Kidney (tissue), 14 donors: ENCODE results near the gene WDR4. TPM values are rescaled to one million over a fixed set of nuclear protein-coding genes. Genes with fewer than 3 reads are reported as not detected.

Experiments used
- DNase-seq, 5 donors: peaks; one replicate each; pipeline ENCODE4 v3.0.0-alpha.2; 2013 to 2020
- FAIRE-seq: peaks from 2 replicates; lab custom pipeline; 2012; peaks lifted over from hg19 to GRCh38; lab: Jason Lieb, UNC
- H3K27ac ChIP-seq, 2 donors: one replicate each; pipeline ENCODE4 v1.7.0; 2013; ENCODE audit warnings: low read depth in 2 of 2, low read length in 2 of 2, inconsistent platforms in 1 of 2
- H3K27me3 ChIP-seq: one replicate; pipeline ENCODE4 v1.7.1; 2013; ENCODE audit warnings: low read length, inconsistent platforms; ENCODE audit not compliant: control insufficient read depth, insufficient read depth
- H3K36me3 ChIP-seq, 3 donors: one replicate each; pipeline versions ENCODE4 v1.7.0 to v1.7.1; 2013; ENCODE audit warnings: low read length in 3 of 3, control low read depth in 1 of 3, inconsistent platforms in 1 of 3; ENCODE audit not compliant: insufficient read depth in 3 of 3, control insufficient read depth in 2 of 3
- H3K4me1 ChIP-seq, 3 donors: one replicate each; pipeline versions ENCODE4 v1.7.0 to v1.7.1; 2013; ENCODE audit warnings: low read length in 3 of 3, inconsistent platforms in 1 of 3, low read depth in 1 of 3; ENCODE audit not compliant: control insufficient read depth in 2 of 3, insufficient read depth in 2 of 3
- H3K4me3 ChIP-seq, 3 donors: one replicate each; pipeline versions ENCODE4 v1.7.0 to v1.8.1; 2013; ENCODE audit warnings: low read length in 3 of 3, control low read depth in 1 of 3, inconsistent platforms in 1 of 3
- H3K9ac ChIP-seq, 3 donors: one replicate each; pipeline versions ENCODE4 v1.7.0 to v1.7.1; 2013; ENCODE audit warnings: low read length in 3 of 3, control low read depth in 1 of 3, inconsistent platforms in 1 of 3
- H3K9me3 ChIP-seq, 3 donors: one replicate each; pipeline versions ENCODE4 v1.7.0 to v1.7.1; 2013; ENCODE audit warnings: low read length in 3 of 3, control low read depth in 1 of 3, inconsistent platforms in 1 of 3; ENCODE audit not compliant: control insufficient read depth in 2 of 3, insufficient read depth in 1 of 3
- intact Hi-C: fragments of 100-400 bp; cut with DNase I; formaldehyde crosslinking; loops from one replicate; pipeline ENCODE4 v1.11.1; 2022
- polyA plus RNA-seq: library from polyadenylated mRNA; stranded (reverse); fragments of 350-450 nt; fragmentation: Illumina TruSeq; extraction: RNeasy Lipid Tissue Mini Kit (QIAGEN cat#74804); gene quantifications from one replicate; pipeline ENCODE4 v1.2.3, GENCODE V29; 2014; ENCODE audit warnings: low read depth, low replicate concordance; ENCODE audit not compliant: insufficient read depth
- total RNA-seq: library from RNA; stranded (reverse); fragmentation: NEBNext Ultra II Directional; extraction: Animal tissue kit (Norgen Biotek cat#: 25700); gene quantifications from one replicate; pipeline ENCODE4 v1.2.1, GENCODE V29; 2021
- TF ChIP-seq, protein P1 (sequence below): IDR thresholded peaks from 3 replicates; pipeline ENCODE4 v1.5.1; 2012; ENCODE audit warnings: mild to moderate bottlenecking, moderate library complexity, borderline replicate concordance; ENCODE audit not compliant: insufficient read depth; ENCODE audit errors: extremely low read depth
- donor health status: control.
- donor health status: control.
- donor health status: control.
- donor health status: control.
- donor health status: control.
- donor health status: DM: yes; HTN: yes; CAD: no.
- donor health status: Normal renal cell carcinoma (clear cell type).

The WDR4 gene
- total and polyA plus RNA-seq, 2 donors from 2014 or later = 4.8 to 20.4 TPM

DNA sequence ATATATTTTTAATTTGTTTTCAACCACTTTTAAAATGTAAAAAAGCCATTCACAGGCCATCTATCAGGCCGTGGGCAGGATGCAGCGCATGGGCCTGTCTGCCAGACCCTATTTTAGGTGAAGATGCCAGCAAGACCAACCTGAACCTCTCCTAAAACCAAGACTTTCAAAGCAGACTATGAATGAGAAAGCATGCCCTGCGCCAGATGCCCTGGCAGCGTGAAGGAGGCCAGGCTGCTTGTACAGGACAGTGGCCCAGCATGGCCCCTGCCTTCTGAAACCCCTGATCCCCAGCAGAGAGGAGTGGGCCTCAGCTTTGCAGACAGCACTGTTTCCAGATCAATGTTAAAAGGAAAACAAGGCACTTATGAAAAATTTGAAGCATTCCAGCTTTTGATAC, 31.6 kb downstream of the WDR4 start:
- Histone ChIP-seq H3K9me3 (no peaks in the 10 kb centered on the region), H3K27me3 (no peaks in the 10 kb centered on the region), H3K4me3 (no peak overlapping the region), H3K36me3 (peaks cover 0 to 17% (median 8%) of the 10 kb centered on the region in 3 donors), H3K9ac (no peak overlapping the region), H3K4me1 (no peaks in the 10 kb centered on the region), H3K27ac (no peak overlapping the region)
- FAIRE-seq (no peak), DNase-seq (peak in 1 of 5 donors; percentile 4)
- intact Hi-C loops = no loop called here
- TF ChIP-seq, protein P1, sequence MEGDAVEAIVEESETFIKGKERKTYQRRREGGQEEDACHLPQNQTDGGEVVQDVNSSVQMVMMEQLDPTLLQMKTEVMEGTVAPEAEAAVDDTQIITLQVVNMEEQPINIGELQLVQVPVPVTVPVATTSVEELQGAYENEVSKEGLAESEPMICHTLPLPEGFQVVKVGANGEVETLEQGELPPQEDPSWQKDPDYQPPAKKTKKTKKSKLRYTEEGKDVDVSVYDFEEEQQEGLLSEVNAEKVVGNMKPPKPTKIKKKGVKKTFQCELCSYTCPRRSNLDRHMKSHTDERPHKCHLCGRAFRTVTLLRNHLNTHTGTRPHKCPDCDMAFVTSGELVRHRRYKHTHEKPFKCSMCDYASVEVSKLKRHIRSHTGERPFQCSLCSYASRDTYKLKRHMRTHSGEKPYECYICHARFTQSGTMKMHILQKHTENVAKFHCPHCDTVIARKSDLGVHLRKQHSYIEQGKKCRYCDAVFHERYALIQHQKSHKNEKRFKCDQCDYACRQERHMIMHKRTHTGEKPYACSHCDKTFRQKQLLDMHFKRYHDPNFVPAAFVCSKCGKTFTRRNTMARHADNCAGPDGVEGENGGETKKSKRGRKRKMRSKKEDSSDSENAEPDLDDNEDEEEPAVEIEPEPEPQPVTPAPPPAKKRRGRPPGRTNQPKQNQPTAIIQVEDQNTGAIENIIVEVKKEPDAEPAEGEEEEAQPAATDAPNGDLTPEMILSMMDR = no peak

DNA sequence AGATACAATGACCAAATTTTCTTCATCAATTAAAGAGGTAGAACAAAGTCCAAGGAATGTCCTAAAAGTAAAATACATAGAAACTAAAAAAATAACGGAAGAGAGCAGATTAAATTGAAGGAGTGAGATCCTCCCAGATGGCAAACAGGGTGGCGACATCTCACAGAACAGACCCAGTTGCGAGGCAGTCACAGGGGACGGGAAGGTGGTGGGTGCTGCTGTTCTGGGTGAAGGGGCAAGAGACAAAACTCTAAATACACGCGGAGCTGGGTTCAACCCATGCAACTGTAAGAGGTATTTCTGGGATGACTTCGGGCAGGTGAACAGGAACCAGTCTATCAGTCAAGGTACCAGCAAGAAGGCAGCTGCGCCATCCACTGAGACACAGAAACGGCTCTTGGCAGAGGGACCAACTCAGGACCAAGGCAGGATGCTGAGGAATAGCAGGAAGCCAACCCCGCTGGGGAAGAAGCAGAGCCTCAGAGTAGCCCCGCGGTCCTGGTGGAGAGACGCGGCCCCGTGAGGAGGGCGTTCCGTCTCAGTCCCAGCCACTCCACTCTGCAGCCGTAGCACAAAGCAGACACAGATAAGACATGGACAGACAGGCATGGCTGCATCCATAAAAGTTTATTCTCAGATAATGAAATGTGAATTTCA, 32.2 kb downstream of the WDR4 start:
- Histone ChIP-seq H3K27me3 (no peaks in the 10 kb centered on the region), H3K4me3 (no peak overlapping the region), H3K27ac (no peak overlapping the region), H3K4me1 (no peaks in the 10 kb centered on the region), H3K36me3 (peaks cover 0 to 17% (median 8%) of the 10 kb centered on the region in 3 donors), H3K9me3 (no peaks in the 10 kb centered on the region), H3K9ac (no peak overlapping the region)
- intact Hi-C loops = no loop called here
- DNase-seq = peak in 2 of 5 donors; percentile 9 to 31
- TF ChIP-seq, protein P1 = no peak
- FAIRE-seq = no peak

DNA sequence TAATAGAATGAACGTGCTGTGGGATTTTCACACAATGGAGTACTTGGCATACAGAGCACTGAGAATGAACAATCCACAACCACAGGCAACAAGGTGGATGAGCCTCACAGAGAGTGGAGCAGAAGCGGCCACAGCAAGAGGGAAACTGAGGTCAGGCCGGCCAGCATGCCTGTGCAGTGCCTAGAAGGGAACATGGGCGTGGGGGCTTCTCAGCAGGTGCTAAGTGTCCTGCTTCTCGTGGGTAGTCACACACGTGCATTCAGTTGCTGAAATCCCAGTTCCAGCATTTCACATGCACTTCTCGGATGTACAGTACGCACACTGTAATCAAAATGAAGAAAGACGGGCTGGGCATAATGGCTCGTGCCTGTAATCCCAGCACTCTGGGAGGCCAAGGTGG, 33.1 kb downstream of the WDR4 start:
- no peak overlapping the region for H3K27ac ChIP-seq
- DNase-seq = peak in 2 of 5 donors; percentile 15 to 27
- H3K4me3 ChIP-seq = no peak overlapping the region
- intact Hi-C loops = no loop called here
- no peaks in the 10 kb centered on the region for H3K9me3 ChIP-seq
- no peaks in the 10 kb centered on the region for H3K27me3 ChIP-seq
- no peak for FAIRE-seq
- peaks cover 0 to 11% (median 5%) of the 10 kb centered on the region in 3 donors for H3K36me3 ChIP-seq
- TF ChIP-seq, protein P1 = no peak
- H3K4me1 ChIP-seq = no peaks in the 10 kb centered on the region
- H3K9ac ChIP-seq = no peak overlapping the region
